Kidney capillary endothelial cell (primary cell): ENCODE results near the gene OOSP3.
"Not testable (repeated sequence)": the region's sequence is repeated elsewhere in the genome, so short reads cannot be mapped to it uniquely, and the experiment has no call there.

Experiments
- DNase-seq: peaks from one replicate; pipeline ENCODE4 v3.0.0-alpha.2; 2018; ENCODE audit warnings: low spot score

The OOSP3 gene

DNA sequence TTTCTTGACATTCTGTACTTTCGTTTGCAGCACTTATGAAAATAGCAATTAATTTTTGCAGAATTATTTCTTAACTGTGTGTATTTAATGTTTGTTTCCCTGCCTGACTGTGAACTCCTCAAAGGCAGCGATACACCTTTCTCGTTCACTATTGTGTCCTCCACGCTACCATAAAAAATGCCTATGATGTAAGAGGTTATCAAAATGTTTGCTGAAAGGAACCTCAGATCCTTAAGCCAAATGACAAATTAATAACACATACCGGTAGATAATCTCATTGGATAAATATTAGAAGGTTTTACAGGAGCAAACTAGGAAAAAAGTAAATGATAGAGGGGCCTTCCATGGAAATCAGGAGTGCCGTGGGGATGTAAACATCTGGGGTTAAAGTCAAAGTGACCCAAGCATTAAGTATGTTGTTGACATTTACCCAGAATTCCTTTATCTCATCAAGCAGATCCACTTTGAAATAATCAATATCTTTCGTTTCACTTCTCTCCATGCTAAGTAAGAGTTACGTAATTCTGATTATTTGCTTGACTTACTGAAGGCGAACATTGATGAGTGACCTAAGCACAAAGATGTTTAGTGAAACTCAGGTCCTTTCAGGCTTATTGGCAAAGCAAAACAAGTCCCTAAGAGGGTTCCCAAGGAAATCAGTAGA lies 2.6 kb upstream of the OOSP3 start:
- no peak for DNase-seq

DNA sequence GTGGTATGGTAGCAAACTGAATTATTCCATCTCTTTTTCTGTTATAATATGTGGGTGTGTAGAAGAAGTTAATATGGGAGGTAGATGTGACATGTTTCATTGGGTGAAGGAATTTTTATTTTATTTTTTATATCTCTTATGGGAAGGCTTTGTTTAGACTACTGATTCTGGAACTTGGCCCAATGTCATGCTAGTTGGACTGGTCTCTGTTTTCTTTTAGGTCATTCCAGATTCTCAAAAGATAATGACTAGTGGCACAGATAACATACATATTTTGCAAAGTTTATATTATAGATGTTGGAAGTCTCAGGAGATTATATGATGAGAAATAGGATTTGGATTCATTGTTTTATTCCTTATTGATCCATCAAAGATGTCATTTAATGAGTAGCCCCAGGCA lies 1.3 kb upstream of the OOSP3 start:
- DNase-seq: no peak

DNA sequence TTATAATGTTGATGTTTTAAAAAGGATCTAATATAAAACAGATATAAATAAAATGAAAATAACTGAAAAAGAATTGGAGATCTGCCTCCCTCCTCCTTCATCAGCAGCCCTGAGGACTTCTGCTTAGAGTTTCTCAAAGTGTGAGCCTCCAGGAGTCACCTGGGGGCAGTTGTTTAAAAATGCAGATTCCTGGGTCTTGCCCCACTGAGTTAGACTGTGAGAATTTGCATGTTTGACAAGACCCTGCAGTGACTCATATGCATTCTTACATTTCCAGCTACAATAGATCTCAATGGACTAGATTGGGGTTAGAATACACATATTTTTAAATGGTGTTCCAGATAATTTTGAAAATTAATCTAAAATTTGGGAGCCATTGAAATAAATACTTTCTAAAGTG lies 798 bp upstream of the OOSP3 start:
- DNase-seq: no peak

DNA sequence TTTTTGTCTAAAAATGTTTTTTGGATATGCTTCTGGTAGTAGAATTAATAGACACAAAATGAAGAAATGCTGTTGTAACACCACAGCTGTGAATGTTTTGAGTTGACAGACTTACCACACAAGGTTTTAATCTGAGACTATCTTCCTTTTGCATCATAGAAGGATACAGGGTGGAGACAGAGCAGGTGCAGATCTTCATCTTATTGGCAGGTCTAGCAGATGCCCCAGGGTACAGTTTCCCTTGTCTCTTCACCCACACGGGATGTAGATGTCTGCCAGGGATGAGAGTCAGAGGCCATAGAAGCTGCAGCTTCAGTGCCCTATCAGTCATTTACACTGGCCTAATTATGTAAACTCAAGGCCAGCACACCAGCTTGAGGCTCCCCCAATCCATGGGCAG lies 985 bp downstream of the OOSP3 start:
- DNase-seq: no peak

DNA sequence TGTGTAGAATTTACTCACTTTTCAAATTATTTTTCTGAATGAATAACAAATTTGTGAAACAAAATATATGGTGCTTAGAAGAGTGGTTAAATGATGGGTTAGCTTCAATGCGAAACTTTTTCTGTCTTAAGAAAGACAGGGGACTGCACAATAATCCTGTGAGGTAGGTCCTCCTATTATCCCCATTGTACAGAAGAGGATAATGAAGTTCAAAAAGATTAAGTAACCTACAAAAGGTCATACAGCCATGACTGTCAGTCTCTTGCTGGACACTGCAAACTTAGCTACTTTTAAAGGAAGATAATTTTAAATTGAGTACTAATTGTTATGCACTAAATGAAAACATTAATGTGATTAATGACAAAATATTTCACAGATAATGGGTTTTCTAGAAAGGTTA lies 5.0 kb downstream of the OOSP3 start:
- DNase-seq: no peak

DNA sequence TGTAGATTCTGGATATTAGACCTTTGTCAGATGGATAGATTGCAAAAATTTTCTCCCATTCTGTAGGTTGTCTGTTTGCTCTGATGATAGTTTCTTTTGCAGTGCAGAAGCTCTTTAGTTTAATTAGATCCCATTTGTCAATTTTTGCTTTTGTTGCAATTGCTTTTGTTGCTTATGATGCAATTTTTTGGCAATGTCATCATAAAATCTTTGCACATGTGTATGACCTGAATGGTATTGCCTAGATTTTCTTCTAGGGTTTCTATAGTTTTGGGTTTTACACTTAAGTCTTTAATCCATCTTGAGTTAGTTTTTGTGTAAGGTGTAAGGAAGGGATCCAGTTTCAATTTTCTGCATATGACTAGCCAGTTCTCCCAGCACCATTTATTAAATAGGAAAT lies 8.6 kb downstream of the OOSP3 start:
- DNase-seq: not testable (repeated sequence)

DNA sequence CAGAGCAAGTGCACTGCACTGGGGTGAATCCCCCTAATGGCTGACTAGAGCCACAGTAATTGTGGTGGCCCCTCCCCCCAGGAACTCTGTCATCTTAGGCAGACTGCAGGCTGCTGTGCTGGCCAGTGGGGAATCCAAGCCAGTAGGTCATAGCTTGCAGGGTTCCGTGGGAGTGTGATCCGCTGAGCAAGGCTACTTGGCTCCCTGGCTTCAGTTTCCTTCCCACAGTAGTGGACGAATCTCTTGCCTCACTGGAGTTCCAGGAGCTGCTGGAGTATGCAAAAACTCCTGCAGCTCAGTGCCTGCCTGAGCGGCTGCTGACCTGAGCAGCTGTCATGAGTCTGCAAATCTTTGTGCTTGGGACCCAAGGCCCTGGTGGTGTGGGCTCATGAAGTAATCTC lies 13.2 kb downstream of the OOSP3 start:
- no peak for DNase-seq

DNA sequence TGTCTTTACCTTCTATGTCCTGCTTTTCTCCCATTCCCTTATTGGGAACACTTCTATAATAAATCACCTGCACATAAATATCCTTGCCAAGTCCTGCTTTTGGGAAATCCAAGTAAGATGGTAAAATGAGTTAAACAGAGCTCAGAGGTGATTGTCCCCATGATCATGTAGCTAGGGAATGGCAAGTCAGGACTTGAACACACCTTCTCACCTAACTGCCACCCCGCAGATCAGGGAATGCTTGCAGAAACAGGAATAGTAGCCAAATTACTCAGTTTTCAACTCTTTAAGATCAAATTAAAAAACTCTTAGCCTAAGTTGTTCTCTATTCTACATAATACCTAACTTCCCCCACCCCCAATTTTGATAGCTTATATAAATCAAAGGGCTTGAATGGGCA lies 16.0 kb downstream of the OOSP3 start:
- no peak for DNase-seq

DNA sequence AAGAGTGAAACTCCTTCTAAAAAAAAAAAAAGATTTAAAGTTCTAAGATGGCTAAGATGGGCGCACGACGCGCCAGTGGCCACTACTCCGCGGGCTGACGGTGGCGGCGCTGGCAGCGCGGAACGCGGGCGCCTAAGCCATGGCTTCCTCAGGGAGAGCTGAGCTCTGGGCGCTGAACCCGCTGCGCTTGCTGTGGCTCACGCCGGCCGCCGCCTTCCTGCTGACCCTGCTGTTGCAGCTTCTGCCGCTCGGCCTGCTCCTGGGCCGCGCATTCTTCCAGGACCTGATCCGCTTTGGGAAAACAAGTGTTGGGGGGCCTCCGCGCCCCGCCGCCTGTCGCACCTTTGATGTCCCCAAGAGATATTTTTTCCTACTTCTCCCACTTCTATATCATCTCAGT lies 19.5 kb downstream of the OOSP3 start:
- DNase-seq: no peak

DNA sequence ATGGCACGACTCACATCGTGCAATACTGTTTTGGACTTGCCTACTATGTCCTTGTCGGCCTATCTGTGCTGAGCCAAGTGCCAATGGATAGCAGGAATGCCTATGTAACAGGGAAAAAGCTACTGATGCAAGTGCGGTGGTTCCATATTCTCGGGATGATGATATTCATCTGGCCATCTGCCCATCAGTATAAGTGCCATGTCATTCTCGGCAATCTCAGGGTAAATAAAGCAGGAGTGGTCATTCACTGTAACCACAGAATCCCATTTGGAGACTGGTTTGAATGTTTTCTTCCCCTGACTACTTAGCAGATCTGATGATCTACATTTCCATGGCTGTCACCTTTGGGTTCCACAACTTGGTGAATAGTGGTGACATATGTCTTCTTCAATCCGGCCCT lies 20.1 kb downstream of the OOSP3 start:
- no peak for DNase-seq

DNA sequence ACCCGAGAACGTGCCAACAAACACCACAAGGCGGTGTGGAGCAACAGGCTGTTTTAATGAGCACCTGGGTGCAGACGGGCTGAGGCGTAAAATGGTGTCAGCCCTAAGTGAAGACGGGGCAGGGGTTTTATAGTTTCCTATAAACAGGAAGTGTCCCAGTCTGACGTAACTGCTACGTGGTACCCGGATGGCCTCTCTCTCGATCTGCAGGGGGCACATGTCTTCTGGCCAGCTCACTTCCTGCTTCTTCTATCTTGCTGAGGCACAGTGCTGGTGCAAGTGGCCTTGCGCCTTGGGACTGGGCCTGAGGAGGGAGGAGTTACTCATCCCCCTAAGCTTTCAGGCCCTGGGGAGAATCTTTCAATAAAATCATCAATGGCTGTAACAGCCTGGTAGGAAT lies 20.9 kb downstream of the OOSP3 start:
- DNase-seq: no peak

DNA sequence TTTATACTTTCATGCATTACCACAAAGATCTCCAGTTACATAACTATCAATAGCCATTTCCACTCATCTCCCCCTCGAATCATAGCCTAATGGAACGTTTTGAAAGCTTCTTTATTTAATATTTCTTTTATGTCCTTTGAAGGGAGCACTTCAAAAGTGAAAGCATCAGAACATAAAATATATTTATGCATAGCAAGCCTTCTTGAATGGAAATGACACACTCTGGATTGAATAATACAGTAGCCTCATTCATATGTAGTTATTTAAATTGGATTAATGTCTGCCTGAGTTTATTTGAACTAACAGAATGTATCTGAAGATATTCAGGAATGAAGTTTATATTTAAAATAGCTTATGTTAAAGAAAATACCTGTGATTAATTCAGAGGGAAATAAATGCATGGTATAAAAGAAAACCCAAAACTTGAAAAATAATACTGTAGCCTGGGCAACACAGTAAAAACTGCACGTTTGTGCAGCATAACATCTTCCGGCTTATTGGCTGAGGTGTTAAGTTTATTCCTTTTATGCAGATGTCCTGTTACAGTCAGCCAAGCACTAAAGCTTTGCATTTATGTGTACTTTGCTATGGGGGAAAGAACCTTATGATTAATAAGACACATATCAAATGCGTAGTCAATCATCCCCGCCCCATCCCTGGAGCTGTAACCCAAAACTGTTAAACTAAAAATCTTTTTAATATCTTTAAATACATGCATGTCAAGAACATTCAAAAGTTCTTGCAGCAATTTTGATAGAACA lies 22.0 kb downstream of the OOSP3 start:
- DNase-seq: no peak

DNA sequence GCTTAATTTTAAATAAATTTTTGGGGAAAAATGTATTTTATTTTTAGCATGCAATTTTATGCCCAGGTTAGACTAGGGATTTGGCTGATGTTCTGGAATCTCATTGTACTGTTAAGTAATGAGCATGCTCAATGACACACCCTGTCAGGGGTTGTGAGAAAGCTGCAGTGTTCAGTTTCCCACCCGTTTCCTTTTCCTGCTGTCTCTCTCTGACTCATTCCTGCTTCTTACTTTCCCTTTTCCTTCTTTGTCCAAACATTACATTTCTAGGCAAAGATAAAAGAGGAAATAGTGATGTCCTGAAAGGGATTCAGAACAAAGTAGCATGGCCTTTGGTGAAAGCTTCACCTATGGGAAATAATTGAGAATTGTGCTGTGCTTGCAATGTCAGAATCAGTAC lies 22.7 kb downstream of the OOSP3 start:
- peak; percentile 87 for DNase-seq

DNA sequence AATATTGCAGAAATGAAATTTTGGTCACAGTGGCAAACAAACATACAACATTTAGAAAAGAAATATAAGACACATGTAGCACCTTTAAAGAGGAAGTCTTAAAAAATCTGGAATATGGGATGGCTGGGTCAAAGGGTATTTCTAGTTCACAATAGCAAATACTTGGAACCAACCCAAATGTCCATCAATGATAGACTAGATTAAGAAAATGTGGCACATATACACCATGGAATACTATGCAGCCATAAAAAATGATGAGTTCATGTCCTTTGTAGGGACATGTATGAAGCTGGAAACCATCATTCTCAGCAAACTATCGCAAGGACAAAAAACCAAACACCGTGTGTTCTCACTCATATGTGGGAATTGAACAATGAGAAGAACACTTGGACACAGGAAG lies 25.0 kb downstream of the OOSP3 start:
- not testable (repeated sequence) for DNase-seq

DNA sequence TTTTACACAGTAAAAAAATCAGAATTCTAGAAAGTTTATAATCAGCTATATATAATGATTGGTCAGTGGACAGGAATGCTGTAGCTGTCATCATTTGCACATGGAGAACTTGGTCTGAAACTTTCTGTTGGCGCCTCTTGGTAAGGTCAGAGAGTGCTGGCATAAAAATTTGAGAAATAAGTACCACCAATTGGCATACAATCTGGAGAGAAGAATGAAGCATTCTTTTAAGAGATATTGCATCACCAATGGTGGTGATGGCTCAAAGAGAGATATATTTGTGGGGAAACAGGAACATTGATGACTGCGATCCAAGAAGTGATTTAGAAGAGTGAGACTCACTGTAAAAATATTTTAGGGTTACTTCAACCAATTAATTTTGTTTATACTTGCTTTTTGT lies 39.9 kb downstream of the OOSP3 start:
- no peak for DNase-seq

DNA sequence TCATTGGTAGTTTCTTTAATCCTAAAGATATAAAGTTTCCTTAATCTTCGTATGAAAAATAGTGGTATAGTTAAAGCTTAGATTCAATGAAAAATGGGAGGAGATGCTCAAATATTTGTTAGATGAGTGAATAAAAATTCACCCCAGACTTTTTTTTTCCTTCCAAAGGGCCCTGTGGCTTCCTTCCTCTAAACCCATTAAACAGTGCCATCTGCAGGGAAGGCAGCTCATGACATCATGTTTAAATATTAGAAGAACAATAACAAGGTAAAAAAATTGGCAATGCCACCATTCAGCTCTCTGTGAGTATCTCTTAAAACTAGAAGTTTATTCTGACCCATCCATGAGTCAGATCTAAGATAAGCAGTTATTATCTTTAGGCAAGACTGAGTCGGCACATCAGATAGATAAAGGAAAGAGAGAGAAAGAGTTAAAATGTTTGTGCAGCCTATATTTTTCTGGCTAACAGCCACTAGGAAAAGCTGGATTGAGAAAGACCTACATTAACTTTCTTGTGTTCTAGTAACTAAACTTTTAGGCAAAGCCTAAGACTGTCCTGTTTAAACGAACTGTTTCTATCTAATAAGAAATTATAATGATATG lies 40.5 kb downstream of the OOSP3 start:
- DNase-seq: peak; percentile 53

DNA sequence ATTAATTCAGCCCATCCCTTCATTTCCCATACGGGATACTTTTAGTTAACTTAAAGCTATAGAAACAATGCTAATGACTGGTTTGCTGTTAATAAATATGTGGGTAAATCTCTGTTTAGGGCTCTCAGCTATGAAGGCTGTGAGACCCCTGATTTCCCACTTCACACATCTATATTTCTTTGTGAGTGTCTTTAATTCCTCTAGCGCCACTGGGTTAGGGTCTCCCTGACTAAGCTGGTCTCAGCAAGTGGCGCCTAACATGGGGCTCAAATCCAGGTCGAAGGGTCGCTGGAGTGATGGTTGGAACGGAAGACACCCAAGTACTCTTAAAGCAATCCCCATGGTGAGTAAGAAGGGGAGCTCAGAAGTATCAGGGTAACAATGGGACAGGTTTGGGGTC lies 45.2 kb downstream of the OOSP3 start:
- DNase-seq: no peak

DNA sequence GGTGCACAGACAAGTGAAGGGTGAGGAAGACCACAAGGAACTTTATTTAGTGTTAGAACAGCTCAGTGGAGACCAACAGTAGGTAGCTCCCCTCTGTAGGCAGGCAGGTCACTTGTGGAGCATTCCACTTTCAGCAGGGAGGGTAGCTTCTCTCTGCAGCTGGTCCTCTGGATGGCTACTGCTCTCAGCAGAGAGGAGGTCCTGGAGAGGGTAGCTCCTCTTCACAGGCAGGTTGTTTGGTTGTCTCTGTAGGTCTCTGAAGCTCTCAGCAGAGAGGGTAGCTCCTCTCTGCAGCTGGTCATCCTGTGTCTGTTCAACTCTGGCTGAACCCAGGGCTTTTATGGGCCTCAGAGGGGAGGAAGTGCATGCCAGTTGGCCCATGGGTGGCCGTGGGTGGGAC lies 53.1 kb downstream of the OOSP3 start:
- DNase-seq: no peak

DNA sequence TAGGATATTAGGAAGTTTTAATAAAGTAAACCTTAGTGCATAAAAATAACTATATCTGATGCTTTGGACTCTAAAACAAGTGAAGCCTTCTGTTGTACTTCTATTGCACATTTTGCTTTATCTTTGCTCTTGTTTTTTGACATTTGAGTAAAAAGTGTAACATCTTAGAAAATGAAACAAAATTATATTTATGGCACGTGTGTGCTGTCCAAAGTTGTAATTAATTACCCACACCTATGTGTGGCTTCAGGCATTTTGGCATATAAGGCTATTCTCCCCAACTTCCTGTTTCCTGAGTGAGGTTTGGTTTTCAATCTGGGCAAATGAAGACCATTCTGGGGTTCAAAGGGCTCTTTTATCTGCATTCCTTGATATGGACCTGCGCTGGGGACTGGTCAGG lies 59.5 kb downstream of the OOSP3 start, which contains the start of gene OOSP1:
TSS of gene OOSP1 (plus strand) at position 301 of the 400 bp plus-strand sequence. CDS start at position 324, 23 bp downstream.
- DNase-seq: no peak

DNA sequence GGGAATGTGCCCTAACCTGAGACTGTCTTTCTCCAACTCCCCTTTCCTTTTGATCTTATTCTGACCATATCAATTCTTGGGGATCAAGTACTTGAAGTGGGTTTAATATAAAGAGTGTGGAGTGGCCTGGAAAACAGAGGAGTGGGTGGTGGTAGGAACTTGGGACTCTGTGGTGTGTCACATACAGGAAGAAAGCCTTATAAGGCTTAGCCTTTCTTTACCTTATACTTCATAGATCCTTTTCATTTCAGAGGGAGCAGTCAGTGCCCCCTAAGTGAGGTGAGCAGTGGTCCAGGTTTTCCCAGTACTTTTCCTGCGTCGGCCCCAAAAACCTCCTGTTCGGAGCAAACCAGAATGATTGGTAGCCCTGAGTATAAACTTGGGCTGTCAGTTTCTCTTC lies 60.1 kb downstream of the OOSP3 start:
- DNase-seq: no peak

DNA sequence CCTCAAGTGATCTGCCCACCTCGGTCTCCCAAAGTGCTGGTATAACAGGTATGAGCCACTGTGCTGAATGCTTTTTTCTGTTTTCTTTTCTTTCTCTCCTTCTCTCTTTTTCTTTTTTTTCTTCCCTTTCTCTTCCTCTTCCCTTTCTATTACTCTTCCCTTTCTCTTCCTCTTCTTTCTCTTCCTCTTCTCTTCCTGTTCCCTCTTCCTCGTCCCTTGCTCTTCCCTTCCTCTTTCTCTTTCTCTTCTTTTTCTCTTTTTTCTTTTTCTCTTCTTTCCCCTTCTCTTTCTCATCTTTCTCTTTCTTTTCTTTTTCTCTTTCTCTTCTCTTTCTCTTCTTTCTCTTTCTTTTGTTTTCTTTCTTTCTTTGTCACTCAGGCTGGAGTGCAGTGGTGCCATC lies 60.9 kb downstream of the OOSP3 start:
- DNase-seq: no peak

DNA sequence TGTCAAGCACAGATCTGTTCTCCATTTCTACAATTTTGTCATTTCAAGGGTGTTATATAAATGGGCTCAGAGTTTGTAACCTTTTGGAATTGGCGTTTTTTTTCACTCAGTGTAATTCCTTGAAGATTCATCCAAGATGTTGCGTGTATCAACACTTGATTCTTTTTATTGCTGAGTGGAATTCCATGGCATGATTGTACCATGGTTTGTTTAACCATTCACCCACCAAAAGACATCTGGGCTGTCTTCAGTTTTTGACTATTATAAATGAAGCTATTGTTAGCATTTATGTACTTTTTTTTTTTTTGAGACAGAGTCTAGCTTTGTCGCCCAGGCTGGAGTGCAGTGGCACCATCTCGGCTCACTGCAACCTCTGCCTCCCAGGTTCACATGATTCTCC lies 62.5 kb downstream of the OOSP3 start:
- no peak for DNase-seq

DNA sequence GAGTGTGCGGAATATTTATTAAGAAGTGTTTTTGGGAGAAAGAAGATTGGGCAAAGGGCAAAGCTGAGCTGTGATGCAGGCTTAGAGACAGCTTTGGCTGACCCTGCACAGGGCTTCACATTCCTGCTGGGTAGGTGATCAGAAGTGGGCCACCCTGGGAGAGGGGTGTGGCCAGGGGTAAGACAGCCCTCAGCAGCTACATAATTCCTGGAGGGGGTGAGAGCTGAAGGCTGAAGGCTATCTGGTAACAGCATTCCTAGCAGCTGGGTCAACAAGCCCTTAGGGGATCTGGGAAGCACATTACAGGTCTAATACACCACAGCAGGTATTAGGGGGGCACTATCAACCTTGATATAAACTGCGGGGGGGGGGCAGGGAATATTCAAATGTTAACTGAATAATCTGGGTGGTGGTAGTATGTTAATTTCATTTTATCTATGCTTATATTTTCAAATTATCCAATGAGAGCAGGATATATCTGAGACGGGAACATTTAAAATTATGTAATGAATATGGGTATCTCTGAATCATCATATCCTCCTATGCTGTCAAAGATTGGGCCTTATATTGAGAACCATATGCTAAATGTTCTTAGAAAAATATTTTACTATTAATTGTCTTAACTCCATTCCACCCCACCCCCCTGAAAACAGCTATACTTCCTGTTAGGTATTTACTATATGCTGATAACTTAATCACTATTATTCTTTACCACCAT lies 65.6 kb downstream of the OOSP3 start:
- no peak for DNase-seq
